ENCODE data around the gene OBSL1.

The OBSL1 gene

DNA sequence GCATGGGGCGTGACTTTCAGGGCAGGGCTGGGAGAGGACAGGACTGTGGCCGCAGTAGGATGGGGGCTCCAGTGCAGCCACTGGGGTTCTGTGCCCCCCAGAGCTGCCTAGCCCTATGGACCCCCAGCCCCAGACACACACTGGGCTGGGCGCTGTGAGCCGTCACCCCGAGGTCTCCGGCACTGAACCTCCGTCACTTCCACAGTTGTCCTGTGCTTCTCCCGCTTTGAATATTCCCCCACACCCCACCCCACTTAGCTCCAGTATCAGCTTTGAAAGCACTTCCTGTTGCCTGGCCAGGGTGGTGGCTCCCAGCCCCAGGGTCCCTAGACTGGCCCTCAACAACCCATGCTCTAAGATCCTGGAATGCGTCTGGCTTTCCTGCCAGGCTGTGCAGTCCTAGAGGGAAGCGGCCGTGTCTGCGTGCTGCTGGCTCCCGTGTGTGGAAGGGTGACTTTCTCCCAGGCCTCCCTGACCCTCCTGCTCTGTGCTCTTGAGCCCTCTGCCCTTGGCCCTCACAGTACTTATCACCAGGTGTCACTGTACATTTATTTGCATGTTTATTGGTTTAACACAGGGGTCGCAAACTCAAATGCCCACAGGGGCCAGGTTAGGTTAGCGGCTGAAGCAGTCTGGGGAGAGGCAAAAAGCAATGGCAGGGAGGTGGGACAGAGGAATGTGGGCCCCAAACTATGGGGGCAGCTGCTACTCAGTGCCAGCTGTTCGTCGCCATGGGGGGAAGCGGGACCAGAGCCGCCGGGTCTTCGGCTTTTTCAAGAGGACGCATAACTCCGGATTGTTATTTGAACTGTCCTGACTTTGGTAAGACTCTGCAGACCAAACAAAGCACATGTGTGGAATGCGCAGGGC, 9.9 kb downstream of the OBSL1 start:
- H3K27me3 Mint-ChIP-seq = peaks cover 27% of the 10 kb centered on the region
- no peaks in the 10 kb centered on the region for H3K4me1 Mint-ChIP-seq
- H3K9me3 Mint-ChIP-seq = no peaks in the 10 kb centered on the region
- DNase-seq (no peak), ATAC-seq (no peak)
- no peak overlapping the region for H3K4me3 Mint-ChIP-seq
- no peak overlapping the region for H3K27ac Mint-ChIP-seq

DNA sequence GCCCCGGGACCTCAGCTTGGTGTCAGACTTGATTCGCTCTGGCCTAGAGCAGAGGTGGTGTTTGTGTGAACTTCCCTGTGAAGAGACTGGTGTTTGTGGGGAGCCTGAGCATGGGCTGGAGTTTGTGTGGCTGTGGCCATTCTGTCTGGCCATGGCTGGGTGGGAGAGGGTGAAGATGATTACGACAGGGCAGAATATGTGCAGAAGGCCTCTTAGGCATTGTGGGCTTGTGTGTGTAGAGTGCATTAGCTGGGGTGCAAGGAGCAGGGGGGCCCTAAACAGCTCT, 10.5 kb downstream of the OBSL1 start:
- Mint-ChIP-seq H3K4me3 (no peak overlapping the region), H3K4me1 (no peaks in the 10 kb centered on the region), H3K9me3 (no peaks in the 10 kb centered on the region), H3K27me3 (peaks cover 27% of the 10 kb centered on the region), H3K27ac (no peak overlapping the region)
- ATAC-seq (no peak), DNase-seq (no peak)

- H3K4me3 Mint-ChIP-seq = no peak overlapping the region
- DNase-seq (no peak), ATAC-seq (no peak)
- no peaks in the 10 kb centered on the region for H3K4me1 Mint-ChIP-seq
- H3K27me3 Mint-ChIP-seq = peaks cover 27% of the 10 kb centered on the region
- no peak overlapping the region for H3K27ac Mint-ChIP-seq
- no peaks in the 10 kb centered on the region for H3K9me3 Mint-ChIP-seq
Observed at GRCh38 chr2:219560037-219560892, 11.1 kb downstream of the OBSL1 start.

DNA sequence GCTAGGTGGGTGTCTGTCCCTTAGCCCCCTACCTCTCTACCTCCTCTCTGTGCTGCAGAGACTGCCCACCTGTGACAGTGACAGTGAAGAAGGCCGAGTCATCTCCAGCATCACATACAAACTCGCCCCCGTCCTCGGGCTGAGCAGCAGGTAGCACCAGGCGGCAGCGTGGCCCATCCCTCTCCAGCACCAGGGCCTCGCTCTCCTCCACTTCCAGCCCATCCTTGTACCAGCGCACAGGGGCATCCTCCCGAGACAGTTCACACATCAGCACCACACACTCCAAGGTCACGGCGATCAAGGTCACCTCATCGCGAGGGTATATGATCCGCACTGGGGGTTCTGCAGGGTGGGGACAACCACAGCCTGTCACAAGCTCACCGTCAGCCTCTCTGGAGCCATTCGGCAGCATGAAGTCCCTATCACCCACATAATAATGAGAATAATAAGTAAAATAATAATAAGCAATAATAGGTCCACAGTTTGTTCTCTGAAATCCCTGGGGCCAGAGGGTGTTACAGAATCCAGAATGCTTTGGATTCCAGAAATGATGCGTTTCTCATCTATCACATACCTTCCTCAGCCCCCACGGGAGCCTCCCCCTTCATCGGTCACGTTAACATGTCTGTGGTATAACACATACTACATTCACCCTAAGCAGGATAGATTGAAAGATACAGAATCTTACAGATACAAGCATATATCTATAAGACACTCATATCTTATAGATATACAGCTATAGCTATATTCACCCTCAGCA, 12.0 kb downstream of the OBSL1 start:
- Mint-ChIP-seq H3K9me3 (no peaks in the 10 kb centered on the region), H3K4me1 (no peaks in the 10 kb centered on the region), H3K27me3 (peaks cover 30% of the 10 kb centered on the region), H3K27ac (no peak overlapping the region), H3K4me3 (no peak overlapping the region)
- DNase-seq = no peak
- no peak for ATAC-seq

- H3K27me3 Mint-ChIP-seq = peaks cover 40% of the 10 kb centered on the region
- ATAC-seq = peak; percentile 24
Observed at GRCh38 chr2:219557791-219558785, 13.3 kb downstream of the OBSL1 start.

GRCh38 chr2:219557320-219557719, 14.0 kb downstream of the OBSL1 start:
- H3K4me3 Mint-ChIP-seq = no peak overlapping the region
- DNase-seq = no peak
- H3K27me3 Mint-ChIP-seq = peaks cover 41% of the 10 kb centered on the region
- no peaks in the 10 kb centered on the region for H3K9me3 Mint-ChIP-seq
- no peak for ATAC-seq
- no peak overlapping the region for H3K27ac Mint-ChIP-seq
- H3K4me1 Mint-ChIP-seq = no peaks in the 10 kb centered on the region

More at GRCh38 chr2:219557791-219558785, 13.3 kb downstream of the OBSL1 start:
- Mint-ChIP-seq H3K4me3 (no peak overlapping the region), H3K9me3 (no peaks in the 10 kb centered on the region), H3K27ac (no peak overlapping the region), H3K4me1 (no peaks in the 10 kb centered on the region)
- no peak for DNase-seq

- ATAC-seq = no peak
- DNase-seq = no peak
- Mint-ChIP-seq H3K4me3 (no peak overlapping the region), H3K4me1 (peaks cover 8% of the 10 kb centered on the region), H3K27ac (no peak overlapping the region), H3K27me3 (peaks cover 50% of the 10 kb centered on the region), H3K9me3 (no peaks in the 10 kb centered on the region)
Observed at GRCh38 chr2:219556413-219556812, 14.9 kb downstream of the OBSL1 start.

- ATAC-seq (no peak), DNase-seq (no peak)
- Mint-ChIP-seq H3K4me1 (peaks cover 13% of the 10 kb centered on the region), H3K27me3 (peaks cover 54% of the 10 kb centered on the region), H3K4me3 (no peak overlapping the region), H3K27ac (no peak overlapping the region), H3K9me3 (no peaks in the 10 kb centered on the region)
Observed at GRCh38 chr2:219555956-219556355, 15.4 kb downstream of the OBSL1 start.

- Mint-ChIP-seq H3K9me3 (no peaks in the 10 kb centered on the region), H3K27ac (no peak overlapping the region), H3K4me1 (peaks cover 16% of the 10 kb centered on the region), H3K27me3 (peaks cover 60% of the 10 kb centered on the region), H3K4me3 (no peak overlapping the region)
- DNase-seq = no peak
- no peak for ATAC-seq
Observed at GRCh38 chr2:219554350-219554749, 17.0 kb downstream of the OBSL1 start.

DNA sequence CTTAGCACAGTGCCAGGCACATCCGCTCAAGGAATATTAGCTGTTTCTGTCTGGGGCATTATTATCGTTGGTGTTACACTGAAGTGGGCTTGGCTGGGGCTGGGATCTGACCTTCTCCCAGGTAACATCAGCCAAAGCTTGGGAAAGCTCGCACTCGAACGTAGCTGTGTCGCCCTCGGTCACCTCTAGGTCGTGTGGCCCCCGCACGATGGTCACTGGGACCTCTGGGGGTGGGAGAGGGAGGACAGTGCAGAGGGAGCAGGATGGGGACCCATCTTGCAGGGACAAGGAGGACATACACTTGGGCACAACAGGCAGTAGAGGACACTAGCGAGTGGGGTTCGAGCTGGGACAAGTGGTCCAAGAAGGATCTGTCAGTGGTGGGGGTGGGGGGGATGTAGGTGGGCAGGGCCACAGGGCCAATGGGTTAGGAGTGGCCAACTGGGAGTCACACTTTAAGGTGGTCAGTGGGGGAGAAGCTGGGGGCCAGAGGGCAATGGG, 17.8 kb downstream of the OBSL1 start:
- Mint-ChIP-seq H3K9me3 (no peaks in the 10 kb centered on the region), H3K27me3 (peaks cover 63% of the 10 kb centered on the region), H3K27ac (no peak overlapping the region), H3K4me1 (peaks cover 16% of the 10 kb centered on the region), H3K4me3 (peak overlapping the region in 1 of 2 donors; percentile 26)
- DNase-seq = no peak
- ATAC-seq = no peak

GRCh38 chr2:219553168-219553417, 18.2 kb downstream of the OBSL1 start:
- no peaks in the 10 kb centered on the region for H3K9me3 Mint-ChIP-seq
- no peak for DNase-seq
- H3K27ac Mint-ChIP-seq = no peak overlapping the region
- H3K4me3 Mint-ChIP-seq = peak overlapping the region in 1 of 2 donors; percentile 26
- ATAC-seq = no peak
- H3K4me1 Mint-ChIP-seq = peaks cover 16% of the 10 kb centered on the region
- H3K27me3 Mint-ChIP-seq = peaks cover 67% of the 10 kb centered on the region

GRCh38 chr2:219552382-219553167, 18.8 kb downstream of the OBSL1 start:
- H3K9me3 Mint-ChIP-seq = no peaks in the 10 kb centered on the region
- H3K4me1 Mint-ChIP-seq = peaks cover 16% of the 10 kb centered on the region
- ATAC-seq (peak; percentile 88), DNase-seq (peak; percentile 85 to 86)
- no peak overlapping the region for H3K27ac Mint-ChIP-seq
- peak overlapping the region; percentile 83 to 87 for H3K4me3 Mint-ChIP-seq
- peaks cover 69% of the 10 kb centered on the region for H3K27me3 Mint-ChIP-seq

GRCh38 chr2:219551441-219552381, 19.6 kb downstream of the OBSL1 start:
- DNase-seq (no peak), ATAC-seq (peak; percentile 50)
- Mint-ChIP-seq H3K4me3 (peak overlapping the region; percentile 83 to 87), H3K27ac (peak overlapping the region in 1 of 2 donors; percentile 53), H3K9me3 (no peaks in the 10 kb centered on the region), H3K4me1 (peaks cover 16% of the 10 kb centered on the region), H3K27me3 (peaks cover 65% of the 10 kb centered on the region)
